ENCODE data around the gene TPM2.

DNA sequence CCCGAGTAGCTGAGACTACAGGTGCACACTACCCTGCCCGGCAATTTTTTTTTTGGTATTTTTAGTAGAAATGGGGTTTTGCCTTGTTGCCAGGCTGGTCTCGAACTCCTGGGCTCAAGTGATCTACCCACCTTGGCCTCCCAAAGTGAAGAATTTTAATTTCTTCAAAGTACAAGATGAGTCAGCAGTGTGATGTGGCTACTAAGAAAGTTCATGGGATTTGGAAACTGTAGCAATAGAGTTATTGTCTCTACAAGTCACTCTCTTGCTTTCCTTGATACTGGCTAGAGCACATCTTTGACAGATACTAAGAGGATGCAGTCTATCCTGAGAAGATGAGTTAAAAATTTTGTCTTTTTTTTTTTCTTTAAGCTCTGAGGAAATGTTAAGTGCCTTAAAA, 44.4 kb upstream of the TPM2 start:
- TF ChIP-seq, protein P1, sequence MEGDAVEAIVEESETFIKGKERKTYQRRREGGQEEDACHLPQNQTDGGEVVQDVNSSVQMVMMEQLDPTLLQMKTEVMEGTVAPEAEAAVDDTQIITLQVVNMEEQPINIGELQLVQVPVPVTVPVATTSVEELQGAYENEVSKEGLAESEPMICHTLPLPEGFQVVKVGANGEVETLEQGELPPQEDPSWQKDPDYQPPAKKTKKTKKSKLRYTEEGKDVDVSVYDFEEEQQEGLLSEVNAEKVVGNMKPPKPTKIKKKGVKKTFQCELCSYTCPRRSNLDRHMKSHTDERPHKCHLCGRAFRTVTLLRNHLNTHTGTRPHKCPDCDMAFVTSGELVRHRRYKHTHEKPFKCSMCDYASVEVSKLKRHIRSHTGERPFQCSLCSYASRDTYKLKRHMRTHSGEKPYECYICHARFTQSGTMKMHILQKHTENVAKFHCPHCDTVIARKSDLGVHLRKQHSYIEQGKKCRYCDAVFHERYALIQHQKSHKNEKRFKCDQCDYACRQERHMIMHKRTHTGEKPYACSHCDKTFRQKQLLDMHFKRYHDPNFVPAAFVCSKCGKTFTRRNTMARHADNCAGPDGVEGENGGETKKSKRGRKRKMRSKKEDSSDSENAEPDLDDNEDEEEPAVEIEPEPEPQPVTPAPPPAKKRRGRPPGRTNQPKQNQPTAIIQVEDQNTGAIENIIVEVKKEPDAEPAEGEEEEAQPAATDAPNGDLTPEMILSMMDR (IDR thresholded peaks at IDR 0.05) = no peak
- TF ChIP-seq POLR2A (IDR thresholded peaks at IDR 0.05) = no peak
